Activated CD8-positive, alpha-beta T cell treated with anti-CD3 and anti-CD28 coated beads for 36 hours (primary cell): ENCODE results near the gene EPB41. TPM values are rescaled to one million over a fixed set of nuclear protein-coding genes. Genes with fewer than 3 reads are reported as not detected.

Source experiments
- ATAC-seq: fragments of 200-7000 bp; cut with Tn5 transposase; one replicate; pipeline ENCODE4 v1.10.0; 2021; ENCODE audit warnings: mild to moderate bottlenecking, moderate library complexity
- CTCF ChIA-PET: fragments of 350-600 bp; sonication (Branson Sonifier 250); formaldehyde crosslinking; loops from one replicate; lab custom pipeline; 2021; ENCODE audit warnings: antibody characterized with exemption; lab: Charles Lee
- POLR2A ChIA-PET: fragments of 350-600 bp; sonication (Branson Sonifier 250); formaldehyde crosslinking; loops from one replicate; lab custom pipeline; 2021; ENCODE audit warnings: antibody characterized with exemption; lab: Charles Lee
- DNase-seq: peaks from one replicate; pipeline ENCODE4 v3.0.0-alpha.2; 2020
- H3K27ac Mint-ChIP-seq: one replicate; pipeline ENCODE4 v1.8.0; 2021; ENCODE audit warnings: mild to moderate bottlenecking, mixed read lengths
- H3K27me3 Mint-ChIP-seq: one replicate; pipeline ENCODE4 v1.8.0; 2021; ENCODE audit warnings: mixed read lengths
- H3K36me3 Mint-ChIP-seq: one replicate; pipeline ENCODE4 v1.8.0; 2021; ENCODE audit warnings: low read depth, mixed read lengths
- H3K4me1 Mint-ChIP-seq: one replicate; pipeline ENCODE4 v1.8.0; 2021; ENCODE audit warnings: low read depth, mixed read lengths
- H3K4me3 Mint-ChIP-seq: one replicate; pipeline ENCODE4 v1.8.0; 2021; ENCODE audit warnings: mild to moderate bottlenecking, moderate library complexity, mixed read lengths
- H3K9me3 Mint-ChIP-seq: one replicate; pipeline ENCODE4 v1.8.0; 2021; ENCODE audit warnings: mixed read lengths
- CTCF ChIP-seq: fragments of 200-600 bp; IDR thresholded peaks from one replicate; pipeline ENCODE4 v1.8.0; 2022; ENCODE audit warnings: antibody characterized with exemption, mild to moderate bottlenecking
- intact Hi-C: fragments of 100-400 bp; cut with micrococcal nuclease; formaldehyde crosslinking; loops from one replicate; pipeline ENCODE4 v1.10.0; 2022
- total RNA-seq, 2 experiments: library from RNA; stranded (reverse); gene quantifications; one replicate each; pipeline ENCODE4 v1.2.3, GENCODE V29; 2021

Gene EPB41
- total RNA-seq, 2 experiments from 2014 or later, result 74.9 to 80.3 TPM

- H3K36me3 Mint-ChIP-seq, result peaks cover 7% of the 10 kb centered on the region
- no peaks in the 10 kb centered on the region for H3K27me3 Mint-ChIP-seq
- ChIA-PET POLR2A (no interaction called here), CTCF (interaction anchor here (1.6 to 2.1 kb wide), 2 partner anchors 15 to 17 kb away, joined by 5 to 7 read pairs; no protein-coding TSS in a partner anchor)
- no peaks in the 10 kb centered on the region for H3K9me3 Mint-ChIP-seq
- DNase-seq, result no peak
- peaks cover 7% of the 10 kb centered on the region for H3K4me1 Mint-ChIP-seq
- no peak overlapping the region for H3K27ac Mint-ChIP-seq
- no peak for ATAC-seq
- TF ChIP-seq CTCF, result no peak
- intact Hi-C loops, result no loop called here
- no peak overlapping the region for H3K4me3 Mint-ChIP-seq
These were observed 135.8 kb downstream of the EPB41 start for GRCh38 chr1:29050166-29050565.

GRCh38 chr1:29052100-29052499 lies 137.7 kb downstream of the EPB41 start:
- CTCF ChIA-PET, result interaction anchor here (1.7 kb wide), 1 partner anchor 175 kb away, joined by 4 read pairs; no protein-coding TSS in a partner anchor
- ATAC-seq (no peak), DNase-seq (no peak)
- Mint-ChIP-seq H3K27ac (no peak overlapping the region), H3K36me3 (peaks cover 9% of the 10 kb centered on the region), H3K9me3 (no peaks in the 10 kb centered on the region), H3K4me1 (no peaks in the 10 kb centered on the region), H3K4me3 (no peak overlapping the region), H3K27me3 (no peaks in the 10 kb centered on the region)
- intact Hi-C loops, result no loop called here
- no peak for TF ChIP-seq CTCF
- POLR2A ChIA-PET, result no interaction called here

- Mint-ChIP-seq H3K27ac (peak overlapping the region; percentile 16), H3K36me3 (peaks cover 9% of the 10 kb centered on the region)
- CTCF ChIA-PET, result interaction anchor here (1.0 to 1.8 kb wide), 4 partner anchors 10 to 176 kb away, joined by 3 to 5 read pairs (median 4); no protein-coding TSS in a partner anchor
These were observed 138.6 kb downstream of the EPB41 start for GRCh38 chr1:29052941-29053340.

GRCh38 chr1:29055160-29055559 lies 140.8 kb downstream of the EPB41 start:
- ATAC-seq (no peak), DNase-seq (no peak)
- POLR2A ChIA-PET, result no interaction called here
- Mint-ChIP-seq H3K27ac (no peak overlapping the region), H3K4me3 (no peak overlapping the region), H3K9me3 (no peaks in the 10 kb centered on the region), H3K36me3 (peaks cover 9% of the 10 kb centered on the region), H3K4me1 (peaks cover 13% of the 10 kb centered on the region), H3K27me3 (no peaks in the 10 kb centered on the region)
- TF ChIP-seq CTCF, result no peak
- intact Hi-C loops, result no loop called here
- CTCF ChIA-PET, result no interaction called here

More at GRCh38 chr1:29052941-29053340, 138.6 kb downstream of the EPB41 start:
- no peak for TF ChIP-seq CTCF
- H3K9me3 Mint-ChIP-seq, result no peaks in the 10 kb centered on the region
- DNase-seq, result no peak
- no peak overlapping the region for H3K4me3 Mint-ChIP-seq
- POLR2A ChIA-PET, result no interaction called here
- intact Hi-C loops, result no loop called here
- no peaks in the 10 kb centered on the region for H3K27me3 Mint-ChIP-seq
- no peak for ATAC-seq
- H3K4me1 Mint-ChIP-seq, result peaks cover 3% of the 10 kb centered on the region

GRCh38 chr1:29056256-29056655 lies 141.9 kb downstream of the EPB41 start:
- Mint-ChIP-seq H3K4me1 (peaks cover 21% of the 10 kb centered on the region), H3K36me3 (peaks cover 10% of the 10 kb centered on the region), H3K27me3 (no peaks in the 10 kb centered on the region), H3K9me3 (no peaks in the 10 kb centered on the region), H3K4me3 (no peak overlapping the region), H3K27ac (no peak overlapping the region)
- no peak for TF ChIP-seq CTCF
- intact Hi-C loops, result no loop called here
- ChIA-PET CTCF (no interaction called here), POLR2A (no interaction called here)
- ATAC-seq (no peak), DNase-seq (no peak)
